Mesothelial cell of epicardium (in vitro differentiated cells): ENCODE data around the gene EIF2S2. TPM values are rescaled to one million over a fixed set of nuclear protein-coding genes. Genes with fewer than 3 reads are reported as not detected.

Experiments
- DNase-seq, 2 experiments: peaks; one replicate each; pipeline ENCODE4 v3.0.0; 2021; ENCODE audit warnings: low spot score in 2 of 2; ENCODE audit not compliant: unreplicated experiment in 2 of 2
- H3K27ac Mint-ChIP-seq: 2 replicates; pipeline ENCODE4 v1.8.0; 2021; ENCODE audit warnings: mixed read lengths
- H3K27me3 Mint-ChIP-seq: 2 replicates; pipeline ENCODE4 v1.8.0; 2021; ENCODE audit warnings: low read depth, mixed read lengths
- H3K36me3 Mint-ChIP-seq: 2 replicates; pipeline ENCODE4 v1.8.0; 2021; ENCODE audit warnings: mixed read lengths
- H3K4me1 Mint-ChIP-seq: 2 replicates; pipeline ENCODE4 v1.8.0; 2021; ENCODE audit warnings: mixed read lengths
- H3K4me3 Mint-ChIP-seq: 2 replicates; pipeline ENCODE4 v1.8.0; 2021; ENCODE audit warnings: mild to moderate bottlenecking, moderate library complexity, mixed read lengths
- H3K9me3 Mint-ChIP-seq: 2 replicates; pipeline ENCODE4 v1.8.0; 2021; ENCODE audit warnings: mixed read lengths
- CTCF ChIP-seq: fragments of 200-600 bp; sonication (generic); IDR thresholded peaks from one replicate; pipeline ENCODE4 v1.5.0; 2021; ENCODE audit warnings: antibody characterized with exemption; ENCODE audit not compliant: unreplicated experiment
- total RNA-seq: library from RNA; stranded (reverse); gene quantifications from 3 replicates; pipeline ENCODE4 v1.2.1, GENCODE V29; 2021

The EIF2S2 gene
- total RNA-seq, 1 donor from 2014 or later, result 45.5 TPM

GRCh38 chr20:34075647-34076046 lies 36.4 kb downstream of the EIF2S2 start:
- H3K4me1 Mint-ChIP-seq, result no peaks in the 10 kb centered on the region
- TF ChIP-seq CTCF, result peak; percentile 52
- DNase-seq, result no peak
- H3K27me3 Mint-ChIP-seq, result no peaks in the 10 kb centered on the region
- H3K4me3 Mint-ChIP-seq, result no peak overlapping the region
- peaks cover 19% of the 10 kb centered on the region for H3K36me3 Mint-ChIP-seq
- no peak overlapping the region for H3K27ac Mint-ChIP-seq
- H3K9me3 Mint-ChIP-seq, result no peaks in the 10 kb centered on the region

- Mint-ChIP-seq H3K27ac (no peak overlapping the region), H3K9me3 (no peaks in the 10 kb centered on the region), H3K4me1 (peaks cover 3% of the 10 kb centered on the region), H3K4me3 (no peak overlapping the region), H3K27me3 (no peaks in the 10 kb centered on the region), H3K36me3 (peaks cover 15% of the 10 kb centered on the region)
- DNase-seq, result no peak
- TF ChIP-seq CTCF, result no peak
Measured at GRCh38 chr20:34074101-34074760, 37.8 kb downstream of the EIF2S2 start.

- no peak for DNase-seq
Measured at GRCh38 chr20:34072778-34073177, 39.3 kb downstream of the EIF2S2 start.

GRCh38 chr20:34072076-34072475 lies 40.0 kb downstream of the EIF2S2 start:
- Mint-ChIP-seq H3K27ac (no peak overlapping the region), H3K36me3 (peaks cover 10% of the 10 kb centered on the region), H3K27me3 (no peaks in the 10 kb centered on the region), H3K4me3 (no peak overlapping the region), H3K4me1 (peaks cover 3% of the 10 kb centered on the region), H3K9me3 (no peaks in the 10 kb centered on the region)
- DNase-seq, result no peak
- no peak for TF ChIP-seq CTCF

More at GRCh38 chr20:34072778-34073177, 39.3 kb downstream of the EIF2S2 start:
- H3K27me3 Mint-ChIP-seq, result no peaks in the 10 kb centered on the region
- no peak for TF ChIP-seq CTCF
- H3K4me1 Mint-ChIP-seq, result peaks cover 3% of the 10 kb centered on the region
- no peak overlapping the region for H3K4me3 Mint-ChIP-seq
- H3K27ac Mint-ChIP-seq, result no peak overlapping the region
- no peaks in the 10 kb centered on the region for H3K9me3 Mint-ChIP-seq
- peaks cover 10% of the 10 kb centered on the region for H3K36me3 Mint-ChIP-seq

- Mint-ChIP-seq H3K27me3 (no peaks in the 10 kb centered on the region), H3K4me1 (peaks cover 3% of the 10 kb centered on the region), H3K27ac (no peak overlapping the region), H3K36me3 (peaks cover 2% of the 10 kb centered on the region), H3K9me3 (no peaks in the 10 kb centered on the region), H3K4me3 (no peak overlapping the region)
- DNase-seq, result no peak
- no peak for TF ChIP-seq CTCF
Measured at GRCh38 chr20:34070859-34071258, 41.2 kb downstream of the EIF2S2 start.

- Mint-ChIP-seq H3K36me3 (no peaks in the 10 kb centered on the region), H3K27ac (no peak overlapping the region), H3K4me3 (no peak overlapping the region), H3K4me1 (peaks cover 5% of the 10 kb centered on the region), H3K9me3 (no peaks in the 10 kb centered on the region), H3K27me3 (no peaks in the 10 kb centered on the region)
- no peak for TF ChIP-seq CTCF
- DNase-seq, result no peak
Measured at GRCh38 chr20:34070079-34070439, 42.0 kb downstream of the EIF2S2 start.
